Fibroblast of skin of left quadriceps (primary cell): ENCODE measurements around the gene GLT8D2.

Source experiments
- DNase-seq, 2 experiments: peaks; one replicate each; pipeline ENCODE4 v3.0.0-alpha.2; 2013; ENCODE audit warnings: low read depth in 2 of 2

The GLT8D2 gene

DNA sequence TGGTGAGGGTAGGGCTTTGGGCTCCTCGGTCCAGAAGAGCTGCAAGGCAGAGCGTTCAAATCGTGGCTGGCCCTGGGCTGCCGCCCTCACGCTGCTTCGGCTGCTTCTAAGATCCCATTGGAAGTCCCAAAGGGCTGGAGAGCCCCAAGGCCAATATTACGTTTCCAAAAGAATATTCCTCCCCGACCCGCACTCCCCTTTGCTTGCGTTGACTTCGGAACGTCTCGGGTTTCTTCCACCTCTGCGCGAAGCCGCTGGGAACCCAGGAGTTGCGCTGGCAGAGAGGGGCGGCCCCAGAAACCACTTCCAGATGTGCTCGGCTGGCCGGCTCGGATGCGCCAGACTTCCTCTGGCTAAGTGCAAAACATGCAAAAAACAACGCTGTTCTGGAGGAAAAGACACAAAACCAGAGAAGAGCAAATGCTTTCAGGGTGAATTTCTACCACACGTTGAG, at the start of gene GLT8D2:
Gene GLT8D2, minus strand, starts transcription at position 285 of the 454 bp plus-strand sequence. CDS start 30,539 bp downstream, outside the sequence.
- peak; percentile 82 to 84 for DNase-seq

- DNase-seq, result no peak
Measured at GRCh38 chr12:104097954-104098353, 48.0 kb upstream of the GLT8D2 start.

DNA sequence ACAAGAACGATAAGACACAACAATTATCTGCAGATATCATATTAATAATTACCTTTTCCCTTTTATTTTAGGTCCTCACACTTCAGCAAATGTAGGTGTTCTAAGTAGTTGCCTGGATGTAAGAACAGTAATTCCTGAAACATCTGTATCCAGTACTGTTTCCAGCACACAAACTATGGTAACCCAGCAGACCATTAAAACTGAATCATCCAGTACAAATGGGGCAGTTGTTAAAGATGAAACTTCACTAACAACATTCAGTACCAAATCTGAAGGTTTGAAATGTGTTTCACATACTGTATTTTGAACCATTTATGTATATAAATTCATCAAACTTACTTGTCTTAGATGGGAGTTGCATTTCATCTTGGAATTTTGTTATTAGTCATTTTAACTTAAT, 45.3 kb upstream of the GLT8D2 start:
- no peak for DNase-seq

DNA sequence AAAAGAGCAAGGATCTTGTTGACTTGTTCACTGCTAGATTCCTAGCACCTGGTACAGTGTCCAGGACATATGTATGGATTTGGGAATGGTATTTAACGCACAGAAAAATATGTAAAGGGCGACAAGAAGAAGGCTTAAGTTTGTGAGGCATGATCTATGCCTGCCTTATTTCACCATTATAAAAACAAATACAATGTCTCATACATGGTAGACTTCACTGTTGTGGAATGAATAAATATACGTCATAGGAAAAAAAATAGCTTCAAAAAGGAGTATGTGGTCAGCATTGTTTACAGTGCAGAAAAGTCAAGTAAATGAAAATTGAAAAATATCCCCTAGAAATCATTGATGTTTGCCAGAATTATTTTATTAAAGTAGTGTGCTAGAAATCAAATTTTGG, 44.3 kb upstream of the GLT8D2 start:
- no peak for DNase-seq

- no peak for DNase-seq
Measured at GRCh38 chr12:104091136-104091535, 41.1 kb upstream of the GLT8D2 start.

GRCh38 chr12:104090685-104091084, 40.7 kb upstream of the GLT8D2 start:
- DNase-seq, result no peak

DNA sequence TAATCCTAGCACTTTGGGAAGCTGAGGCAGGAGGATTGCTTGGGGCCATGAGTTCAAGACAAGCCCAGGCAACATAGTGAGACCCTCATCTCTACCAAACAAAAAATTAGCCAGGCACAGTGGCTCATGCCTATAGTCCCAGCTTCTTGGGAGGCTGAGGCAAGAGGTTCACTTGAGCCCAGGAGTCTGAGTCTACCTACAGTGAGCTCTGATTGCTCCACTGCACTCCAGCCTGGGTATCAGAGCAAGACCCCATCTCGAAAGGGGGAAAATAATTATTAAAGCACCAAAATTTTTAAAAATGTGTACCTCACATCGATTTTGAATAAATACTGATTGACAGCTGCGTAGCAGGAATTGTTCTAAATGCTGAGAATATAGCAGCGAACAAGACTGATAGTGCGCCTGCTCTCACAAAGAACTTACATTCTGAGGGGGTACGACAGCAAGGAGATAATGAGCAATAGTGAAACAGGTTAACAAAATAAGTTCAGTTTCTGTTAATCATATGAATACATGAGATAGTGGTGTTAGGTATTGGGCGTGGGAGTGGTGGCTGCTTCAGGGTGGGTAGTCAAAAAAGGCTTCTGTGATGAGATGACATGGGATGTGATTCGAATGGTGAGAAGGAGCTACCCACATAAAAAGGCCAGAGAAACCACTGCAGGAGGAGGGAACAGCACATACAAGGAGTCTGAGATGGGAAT, 33.9 kb upstream of the GLT8D2 start:
- DNase-seq, result no peak

DNA sequence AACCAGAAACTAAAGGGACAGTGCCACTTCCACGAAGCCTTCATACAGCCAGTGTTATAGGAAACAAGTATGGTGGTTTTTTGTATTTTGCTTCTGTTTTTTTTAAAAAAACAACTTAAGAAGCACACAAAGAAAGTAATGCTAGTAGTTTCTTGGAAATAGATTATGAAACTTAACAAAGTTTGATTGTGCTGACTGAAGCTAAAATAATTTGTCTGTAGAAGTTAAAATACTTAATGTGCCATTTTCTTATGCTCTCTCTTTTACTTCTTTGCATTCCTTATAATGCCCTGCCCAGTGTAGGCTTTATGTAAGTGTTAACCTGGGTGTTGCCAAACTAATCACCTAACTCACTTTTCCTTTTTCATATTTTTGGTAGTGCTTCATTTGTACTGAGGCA, 30.8 kb upstream of the GLT8D2 start:
- DNase-seq, result no peak

DNA sequence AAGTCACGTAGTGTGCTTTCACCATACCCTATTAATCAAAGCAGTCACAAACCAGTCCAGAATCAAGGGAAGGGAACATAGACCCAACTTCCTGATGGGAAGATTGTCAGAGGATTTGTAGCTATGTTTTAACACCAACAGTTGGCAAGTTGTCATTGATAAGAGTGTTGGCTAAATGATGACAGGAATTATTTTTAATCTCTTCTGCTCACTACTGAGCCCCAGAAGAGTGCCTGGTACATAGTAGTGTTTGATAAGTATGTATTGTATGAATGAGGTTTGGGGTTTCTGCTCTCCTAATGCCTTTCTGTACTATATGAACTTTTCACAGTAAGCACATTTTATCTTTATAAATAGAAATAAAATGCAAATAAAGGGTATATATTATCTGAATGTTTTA, 29.0 kb upstream of the GLT8D2 start:
- DNase-seq, result no peak

DNA sequence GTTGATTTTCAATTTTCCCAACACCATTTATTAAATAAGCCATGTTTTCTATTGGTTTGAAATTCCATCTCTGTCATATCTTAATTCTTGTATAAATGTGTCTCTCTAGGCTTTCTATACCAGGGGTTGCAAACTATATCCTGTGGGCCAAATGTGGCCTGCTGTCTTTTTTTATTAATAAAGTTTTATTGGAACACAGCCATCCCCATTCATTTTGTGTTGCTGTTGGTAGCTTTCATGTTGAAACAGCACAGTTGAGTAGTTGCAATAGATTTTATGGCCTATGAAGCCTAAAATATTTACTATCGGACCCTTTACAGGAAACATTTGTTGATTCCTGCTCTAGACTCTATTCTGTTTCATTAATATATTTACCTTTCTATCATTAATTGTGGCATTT, 23.7 kb upstream of the GLT8D2 start:
- no peak for DNase-seq

DNA sequence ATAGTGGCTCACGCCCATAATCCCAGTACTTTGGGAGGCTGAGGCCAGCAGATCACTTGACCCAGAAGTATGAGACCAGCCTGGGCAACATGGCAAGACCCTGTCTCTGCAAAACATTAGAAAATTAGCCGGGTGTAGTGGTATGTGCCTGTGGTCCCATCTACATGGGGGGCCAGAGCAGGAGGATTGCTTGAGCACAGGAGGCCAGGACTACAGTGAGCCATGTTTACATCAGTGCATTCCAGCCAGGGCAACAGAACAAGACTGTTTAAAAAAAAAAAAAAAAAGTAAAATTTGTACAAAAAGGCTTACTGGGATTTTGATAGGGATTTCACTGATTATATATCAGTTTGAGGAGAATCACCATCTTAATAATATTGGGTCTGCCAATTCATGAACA, 22.1 kb upstream of the GLT8D2 start:
- no peak for DNase-seq

- DNase-seq, result no peak
Measured at GRCh38 chr12:104064842-104065427, 14.9 kb upstream of the GLT8D2 start.

DNA sequence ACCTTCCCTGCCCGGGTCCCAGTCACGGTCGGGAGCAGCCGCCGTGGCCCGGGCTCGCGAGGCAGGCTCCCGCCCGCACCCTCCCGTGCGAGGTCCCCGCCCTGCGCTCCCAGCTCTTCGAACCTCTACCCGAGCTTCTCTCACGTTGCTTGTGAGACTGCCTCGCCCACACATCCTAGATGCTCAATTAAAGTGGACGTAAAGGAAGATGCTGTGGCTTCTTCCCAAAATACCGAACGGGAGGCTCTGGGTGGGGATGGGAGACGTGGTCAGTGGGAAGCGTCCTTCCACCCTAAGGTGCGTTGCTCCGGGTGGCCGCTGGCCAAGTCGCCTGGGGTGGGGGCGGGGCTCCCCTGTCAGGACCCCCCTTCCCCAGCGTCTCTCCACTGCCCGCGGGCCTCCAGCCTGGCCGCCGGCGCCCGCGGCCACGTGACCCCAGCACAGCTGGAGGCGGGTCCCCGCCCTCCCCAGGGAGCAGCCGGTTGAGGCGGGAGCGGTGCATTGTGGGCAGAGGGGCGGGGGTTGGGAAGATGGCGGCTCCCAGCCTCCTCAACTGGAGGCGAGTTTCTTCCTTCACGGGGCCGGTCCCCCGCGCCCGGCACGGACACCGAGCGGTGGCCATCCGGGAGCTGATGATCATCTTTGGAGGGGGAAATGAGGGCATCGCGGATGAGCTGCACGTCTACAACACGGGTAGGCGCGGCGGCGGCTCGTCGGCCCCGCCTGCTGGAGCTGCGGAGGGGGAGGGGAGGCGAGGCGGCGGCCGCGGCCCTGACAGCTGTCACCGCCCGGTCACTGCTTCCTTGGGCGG, 14.2 kb upstream of the GLT8D2 start, which contains the start of gene HCFC2:
Gene HCFC2, plus strand, starts transcription at position 501 of the 811 bp plus-strand sequence. Its CDS starts 30 bp downstream, at position 531.
- DNase-seq, result peak; percentile 73 to 74

- DNase-seq, result peak in 1 of 2 experiments; percentile 6
Measured at GRCh38 chr12:104063712-104064030, 13.7 kb upstream of the GLT8D2 start.

GRCh38 chr12:104060791-104061190, 10.8 kb upstream of the GLT8D2 start:
- no peak for DNase-seq

DNA sequence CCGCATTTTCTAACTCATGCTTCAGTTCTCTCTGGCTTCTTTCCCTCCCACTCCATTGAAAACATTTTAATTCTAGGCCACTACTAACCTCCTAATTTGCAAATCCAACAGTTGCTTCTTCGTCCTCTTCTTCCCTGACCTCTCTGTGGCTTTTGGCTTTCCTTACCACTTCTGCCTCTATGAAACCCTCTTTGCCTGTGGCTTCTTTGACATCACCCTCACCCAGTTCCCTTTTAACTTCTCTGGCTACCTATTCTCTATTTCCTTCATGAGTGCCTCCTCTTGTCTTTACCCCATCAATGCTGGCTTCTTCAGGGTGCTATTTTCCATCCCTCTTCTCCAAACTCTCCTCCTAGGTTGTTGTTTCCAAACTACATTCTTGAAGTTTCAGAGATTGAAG, 10.0 kb upstream of the GLT8D2 start:
- DNase-seq, result no peak

- DNase-seq, result no peak
Measured at GRCh38 chr12:104058802-104059201, 8.8 kb upstream of the GLT8D2 start.

GRCh38 chr12:104057771-104058197, 7.8 kb upstream of the GLT8D2 start:
- no peak for DNase-seq

DNA sequence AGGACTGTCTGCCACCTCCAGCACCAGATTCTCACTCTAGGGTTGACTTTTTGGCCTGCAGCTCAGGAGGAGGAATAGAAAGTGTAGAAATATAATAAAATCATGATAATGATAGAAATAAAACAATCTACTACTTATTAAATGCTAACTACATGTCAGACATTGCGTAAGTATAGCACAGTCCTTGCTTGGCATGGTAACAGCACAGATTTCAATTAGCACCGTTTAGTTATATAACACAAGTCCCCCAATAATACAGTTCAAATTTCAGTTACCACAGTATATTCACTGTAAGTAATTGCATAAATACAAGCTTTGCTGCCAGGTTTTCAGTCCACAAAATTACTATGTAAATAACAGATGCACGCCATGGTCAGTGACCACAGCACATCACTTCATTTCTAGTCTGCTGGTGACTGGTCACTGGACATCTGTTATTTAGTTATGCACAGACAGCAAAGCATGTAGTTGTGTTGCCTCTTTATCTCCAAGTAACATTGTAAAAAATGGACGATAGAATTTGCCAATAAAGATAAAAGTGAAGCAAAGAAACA, 6.5 kb upstream of the GLT8D2 start:
- DNase-seq, result no peak

DNA sequence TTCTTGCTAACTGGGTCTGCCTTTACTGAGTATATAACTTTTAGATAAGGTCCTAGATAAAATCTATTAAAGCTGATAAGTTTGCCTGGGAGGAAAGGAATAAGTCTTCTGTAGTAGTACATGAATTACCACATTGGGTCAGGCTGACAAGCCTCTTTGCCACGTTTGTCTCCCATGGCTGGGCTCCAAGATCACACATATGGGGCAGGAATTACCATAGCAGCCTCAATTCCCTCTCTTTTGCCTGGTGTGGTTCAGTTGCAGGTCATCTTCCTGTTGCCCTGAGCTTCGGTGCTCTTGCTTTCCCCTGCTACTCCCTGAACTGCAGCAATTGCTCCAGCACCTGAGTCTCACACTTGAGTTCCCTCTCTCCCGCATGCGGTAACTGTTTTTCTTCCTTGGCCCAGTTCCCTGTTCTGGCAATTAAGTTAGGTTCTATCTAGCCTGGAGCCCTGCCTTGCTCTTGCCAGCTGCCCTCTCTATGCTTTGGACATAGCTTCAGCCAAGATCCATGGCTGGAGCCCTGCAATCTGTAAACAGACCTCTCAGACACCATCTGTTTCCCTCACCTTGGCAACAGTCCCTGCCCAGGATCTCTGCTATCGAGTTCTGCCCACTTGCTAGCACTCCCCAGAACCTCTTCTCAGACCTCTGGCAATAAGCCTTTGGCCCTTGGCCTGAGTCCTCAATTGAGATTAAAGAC, 5.8 kb upstream of the GLT8D2 start:
- DNase-seq, result no peak

DNA sequence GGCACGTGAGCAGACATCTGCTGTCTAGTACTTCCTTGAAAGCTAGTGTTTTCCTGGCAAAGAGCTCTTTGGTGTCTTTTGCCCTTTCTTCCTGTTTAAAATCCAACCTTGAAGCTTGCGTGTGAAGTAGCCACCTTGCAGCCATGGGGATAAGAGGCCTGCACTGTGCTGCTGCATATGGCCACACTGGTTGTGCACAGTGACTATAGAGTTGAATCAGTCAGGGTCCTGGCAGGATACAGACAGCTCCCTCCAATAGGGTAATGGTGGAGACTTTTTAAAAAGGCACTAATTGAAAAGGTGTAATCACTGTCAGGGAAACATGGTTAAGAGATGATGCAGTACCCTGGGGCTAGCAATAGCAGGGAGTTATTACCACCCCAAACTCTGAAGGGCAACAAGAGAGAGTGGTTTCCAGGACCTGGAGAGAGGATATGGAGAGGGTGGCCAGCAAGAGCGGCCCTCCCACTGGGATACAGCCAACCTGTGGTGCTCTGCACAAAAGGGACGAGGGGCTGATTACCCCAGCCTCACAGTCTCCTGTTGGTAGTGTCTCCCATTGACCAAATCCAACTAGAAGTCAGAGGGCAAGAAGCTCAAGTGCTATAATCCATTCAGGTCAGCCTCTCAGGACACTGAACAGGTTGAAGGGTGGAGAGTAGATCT, 4.8 kb upstream of the GLT8D2 start:
- DNase-seq, result no peak
